ENCODE data around the gene RAMP1. TPM values are rescaled to one million over a fixed set of nuclear protein-coding genes. Genes with fewer than 3 reads are reported as not detected.
A peak's percentile ranks its signal among the peaks of the same experiment; 100 is the strongest.

The RAMP1 gene
- total RNA-seq, 4 donors from 2014 or later: 10.0 to 16.1 (median 11.2) TPM

DNA sequence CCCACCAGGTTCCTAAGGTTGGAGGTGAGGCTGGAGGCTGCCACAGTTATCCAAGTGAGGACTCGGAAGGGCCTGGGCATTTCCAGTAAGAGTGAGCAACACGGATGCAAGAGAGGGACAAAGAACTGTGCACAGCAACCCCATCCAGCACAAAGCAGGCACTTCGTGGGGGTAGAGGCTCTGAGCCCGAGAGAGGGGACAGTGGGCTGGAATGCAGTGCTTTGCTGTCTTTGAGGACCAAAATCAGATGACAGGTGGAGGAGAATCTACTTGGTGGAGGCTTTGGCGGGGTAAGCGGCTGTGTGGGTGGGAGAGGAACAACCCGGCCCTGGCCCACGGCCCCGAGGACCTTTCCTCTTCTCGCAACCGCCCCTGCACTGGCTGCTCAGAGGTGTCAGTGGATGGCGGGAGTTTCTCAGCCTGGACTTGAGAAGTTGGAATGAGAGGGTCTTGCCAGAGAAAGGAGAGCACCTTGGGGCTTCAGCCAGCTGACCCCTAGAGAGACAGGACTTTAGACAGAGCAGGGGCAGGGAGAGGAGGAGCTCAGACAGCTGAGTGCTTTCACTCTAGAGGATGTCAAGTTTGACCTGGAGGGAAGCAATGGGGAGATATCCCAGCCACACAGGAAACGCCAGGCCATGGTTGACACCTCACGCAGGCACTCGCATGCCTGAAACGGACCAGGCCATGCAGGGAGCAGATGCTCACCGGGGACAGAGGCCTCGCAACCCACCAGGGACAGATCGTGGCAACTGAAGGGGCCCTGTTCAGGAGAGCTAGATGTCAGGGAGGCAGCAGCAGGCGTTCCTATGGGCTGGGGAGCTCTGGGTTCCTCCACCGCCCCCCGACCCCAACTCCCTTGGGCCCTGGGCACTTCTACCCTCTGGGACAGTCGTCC lies 11.6 kb downstream of the RAMP1 start:
- H3K4me1 ChIP-seq: peaks cover 13% of the 10 kb centered on the region
- no peak for TF ChIP-seq POLR2AphosphoS5 (IDR thresholded peaks at IDR 0.05)
- TF ChIP-seq, protein P1, sequence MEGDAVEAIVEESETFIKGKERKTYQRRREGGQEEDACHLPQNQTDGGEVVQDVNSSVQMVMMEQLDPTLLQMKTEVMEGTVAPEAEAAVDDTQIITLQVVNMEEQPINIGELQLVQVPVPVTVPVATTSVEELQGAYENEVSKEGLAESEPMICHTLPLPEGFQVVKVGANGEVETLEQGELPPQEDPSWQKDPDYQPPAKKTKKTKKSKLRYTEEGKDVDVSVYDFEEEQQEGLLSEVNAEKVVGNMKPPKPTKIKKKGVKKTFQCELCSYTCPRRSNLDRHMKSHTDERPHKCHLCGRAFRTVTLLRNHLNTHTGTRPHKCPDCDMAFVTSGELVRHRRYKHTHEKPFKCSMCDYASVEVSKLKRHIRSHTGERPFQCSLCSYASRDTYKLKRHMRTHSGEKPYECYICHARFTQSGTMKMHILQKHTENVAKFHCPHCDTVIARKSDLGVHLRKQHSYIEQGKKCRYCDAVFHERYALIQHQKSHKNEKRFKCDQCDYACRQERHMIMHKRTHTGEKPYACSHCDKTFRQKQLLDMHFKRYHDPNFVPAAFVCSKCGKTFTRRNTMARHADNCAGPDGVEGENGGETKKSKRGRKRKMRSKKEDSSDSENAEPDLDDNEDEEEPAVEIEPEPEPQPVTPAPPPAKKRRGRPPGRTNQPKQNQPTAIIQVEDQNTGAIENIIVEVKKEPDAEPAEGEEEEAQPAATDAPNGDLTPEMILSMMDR (IDR thresholded peaks at IDR 0.05): no peak
- TF ChIP-seq POLR2A (IDR thresholded peaks at IDR 0.05): no peak
- TF ChIP-seq EP300 (IDR thresholded peaks at IDR 0.05): no peak
- DNase-seq (ENCODE audit: low spot score in 2 of 2): peak in 1 of 2 donors; percentile 69
- WGBS: 80% methylated on average over 22 of the region's 23 CpGs
- peaks cover 3% of the 10 kb centered on the region for H3K27me3 ChIP-seq
- H3K9me3 ChIP-seq: no peaks in the 10 kb centered on the region
- H3K27ac ChIP-seq: no peak overlapping the region
- no peaks in the 10 kb centered on the region for H3K36me3 ChIP-seq
- H3K4me3 ChIP-seq: no peak overlapping the region

DNA sequence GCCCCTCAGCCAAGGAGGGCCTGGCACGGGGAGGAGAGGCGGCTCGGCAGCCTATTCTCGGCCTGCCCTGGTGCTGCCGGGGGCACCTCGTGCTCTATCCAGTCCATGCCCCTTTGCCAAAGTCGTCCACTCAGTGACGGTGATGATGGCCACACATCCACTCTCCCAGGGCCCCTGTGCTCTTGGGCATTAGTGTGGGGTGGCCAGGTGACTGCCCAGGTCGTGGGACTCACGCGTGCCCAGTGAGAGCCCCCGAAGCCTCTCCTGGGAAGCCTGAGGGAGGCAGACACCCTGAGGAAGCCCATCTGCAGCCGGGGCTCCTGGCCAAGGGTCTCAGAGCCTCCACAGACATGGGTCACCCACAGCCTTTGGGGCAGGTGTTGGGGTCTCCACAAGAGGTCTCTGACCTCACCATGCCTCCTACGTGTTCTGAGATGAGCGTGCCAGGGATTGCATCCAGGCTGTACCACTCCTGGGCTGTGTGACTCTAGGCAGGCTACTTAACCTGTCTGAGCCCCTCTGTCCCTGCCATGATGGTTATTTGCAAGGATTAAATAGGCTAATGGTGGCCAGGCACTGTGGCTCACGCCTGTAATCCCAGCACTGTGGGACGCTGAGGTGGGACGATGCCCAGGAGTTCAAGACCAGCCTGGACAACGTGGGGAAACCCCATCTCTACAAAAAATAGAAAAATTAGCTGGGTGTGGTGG lies 12.9 kb downstream of the RAMP1 start:
- H3K27me3 ChIP-seq: peaks cover 3% of the 10 kb centered on the region
- no peaks in the 10 kb centered on the region for H3K36me3 ChIP-seq
- TF ChIP-seq EP300 (IDR thresholded peaks at IDR 0.05) (no peak), POLR2A (IDR thresholded peaks at IDR 0.05) (no peak), POLR2AphosphoS5 (IDR thresholded peaks at IDR 0.05) (no peak)
- TF ChIP-seq, protein P1 (IDR thresholded peaks at IDR 0.05): no peak
- peak in 1 of 2 donors; percentile 68 for DNase-seq (ENCODE audit: low spot score in 2 of 2)
- no peak overlapping the region for H3K27ac ChIP-seq
- peaks cover 13% of the 10 kb centered on the region for H3K4me1 ChIP-seq
- no peaks in the 10 kb centered on the region for H3K9me3 ChIP-seq
- WGBS: 89% methylated on average over 17 of the region's 19 CpGs
- H3K4me3 ChIP-seq: no peak overlapping the region

DNA sequence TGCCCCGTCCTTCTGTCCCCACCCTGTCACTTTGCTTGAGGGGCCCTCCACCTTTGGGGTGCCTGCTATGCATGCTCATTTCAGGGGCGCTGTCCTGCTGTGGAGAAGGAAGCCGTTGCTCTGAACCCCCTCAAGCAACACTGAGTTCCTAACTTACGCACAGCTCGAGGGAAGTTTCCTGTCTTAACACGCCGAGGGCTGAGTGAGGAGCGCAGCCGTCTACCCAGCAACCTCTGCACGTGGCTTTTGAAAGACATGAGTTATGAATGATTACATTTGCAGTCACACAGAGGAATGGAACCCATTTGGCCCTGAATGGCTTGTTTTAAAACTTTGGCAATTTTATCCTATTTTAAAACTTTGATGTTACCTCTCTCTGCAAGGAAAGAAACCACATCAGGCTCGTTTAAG lies 14.0 kb downstream of the RAMP1 start:
- Histone ChIP-seq H3K36me3 (no peaks in the 10 kb centered on the region), H3K4me3 (no peak overlapping the region), H3K9me3 (no peaks in the 10 kb centered on the region), H3K4me1 (peaks cover 15% of the 10 kb centered on the region), H3K27me3 (peaks cover 3% of the 10 kb centered on the region), H3K27ac (no peak overlapping the region)
- WGBS: 42% methylated on average over 11 of the region's 11 CpGs
- DNase-seq (ENCODE audit: low spot score in 2 of 2): no peak
- TF ChIP-seq EP300 (IDR thresholded peaks at IDR 0.05): no peak
- TF ChIP-seq, protein P1 (IDR thresholded peaks at IDR 0.05): no peak

DNA sequence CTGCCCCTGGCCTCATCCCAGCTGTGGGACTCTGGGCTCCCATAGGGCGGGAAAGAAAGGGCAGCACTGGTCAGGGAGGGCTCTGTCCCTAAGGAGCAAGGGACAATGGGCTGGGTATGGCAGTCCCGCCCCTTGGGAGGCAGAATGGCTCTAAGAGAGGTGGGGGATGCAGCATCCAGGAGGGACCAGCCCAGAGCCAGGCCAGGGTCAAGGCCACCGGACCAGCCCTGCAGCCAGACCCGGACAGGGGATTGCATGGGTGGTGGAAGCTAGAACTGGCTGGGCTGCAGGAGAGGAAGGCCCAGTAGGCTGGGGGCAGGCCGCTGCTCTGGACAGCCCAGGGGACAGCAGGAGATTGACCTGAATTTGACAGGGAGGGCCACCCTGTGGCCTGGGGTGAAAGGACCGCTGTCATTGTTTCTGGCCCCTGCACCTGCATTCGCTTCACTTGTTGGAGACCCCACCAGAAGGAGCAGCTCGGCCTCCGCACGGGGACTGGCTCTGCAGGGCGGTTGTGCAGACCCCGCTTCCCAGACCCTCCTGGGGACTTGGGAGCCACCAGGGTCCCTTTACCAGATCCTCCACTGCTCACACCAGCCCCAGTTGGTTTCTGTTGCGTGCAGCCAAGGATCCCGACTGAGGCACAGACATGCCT lies 14.6 kb downstream of the RAMP1 start:
- no peaks in the 10 kb centered on the region for H3K36me3 ChIP-seq
- TF ChIP-seq, protein P1 (IDR thresholded peaks at IDR 0.05): no peak
- TF ChIP-seq POLR2A (IDR thresholded peaks at IDR 0.05) (no peak), POLR2AphosphoS5 (IDR thresholded peaks at IDR 0.05) (no peak), EP300 (IDR thresholded peaks at IDR 0.05) (no peak)
- DNase-seq (ENCODE audit: low spot score in 2 of 2): peak in 1 of 2 donors; percentile 75
- peaks cover 3% of the 10 kb centered on the region for H3K27me3 ChIP-seq
- no peak overlapping the region for H3K4me3 ChIP-seq
- H3K9me3 ChIP-seq: no peaks in the 10 kb centered on the region
- H3K27ac ChIP-seq: no peak overlapping the region
- 93% methylated on average over 7 of the region's 14 CpGs for WGBS
- H3K4me1 ChIP-seq: peaks cover 21% of the 10 kb centered on the region

Data from suprapubic skin (tissue), 4 donors.